Activated T-helper 9 cell treated with anti-CD3 and anti-CD28 coated beads, Interleukin-2, amount 50 U/mL, for 16 hours (primary cell): ENCODE data around the gene MTM1.
A peak's percentile ranks its signal among the peaks of the same experiment; 100 is the strongest.

ENCODE experiments used
- DNase-seq: peaks from one replicate; pipeline ENCODE4 v3.0.0-alpha.2; 2020; ENCODE audit warnings: low read depth

MTM1 gene

DNA sequence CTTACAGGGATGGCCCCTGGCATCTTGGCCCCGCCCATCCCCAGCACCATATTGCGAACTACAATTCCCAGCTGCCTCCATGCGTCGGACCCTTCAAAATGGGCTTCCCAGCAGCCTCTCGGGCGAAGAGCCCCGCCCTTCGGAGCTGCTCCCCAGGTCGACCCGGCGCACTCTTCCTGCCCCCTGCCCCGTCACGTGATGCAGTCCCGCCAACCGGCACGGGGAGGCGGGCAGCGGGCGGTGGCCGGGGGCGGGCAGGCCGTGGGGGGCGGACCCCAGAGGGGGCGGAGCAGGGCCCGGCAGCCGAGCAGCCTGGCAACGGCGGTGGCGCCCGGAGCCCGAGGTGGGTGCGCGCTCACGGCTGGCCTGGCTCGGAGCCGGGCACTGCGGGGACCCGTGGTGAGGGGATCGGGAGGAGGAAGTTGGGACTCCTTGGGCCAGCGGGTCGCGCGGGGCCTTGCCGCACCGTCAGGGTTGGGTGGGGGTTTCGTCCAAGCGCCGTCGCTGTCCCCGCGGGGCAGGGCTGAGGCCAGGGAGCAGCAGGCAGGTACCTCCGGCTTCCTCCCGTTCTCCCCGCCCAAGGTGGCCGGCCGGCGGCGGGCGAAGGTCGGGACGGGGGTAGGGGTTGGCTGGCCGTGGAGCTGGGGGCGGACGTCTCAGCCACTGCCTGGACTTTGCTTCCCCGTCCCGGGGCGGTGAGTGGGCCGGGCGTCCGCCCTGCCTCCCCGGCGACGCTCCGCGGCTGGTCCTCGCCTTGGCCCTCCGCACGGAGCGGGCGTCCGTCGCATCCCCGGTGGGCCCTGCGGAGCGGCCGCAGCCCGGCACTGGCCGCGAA lies at the start of gene MTM1:
TSS of gene MTM1 (plus strand) at position 302 of the 835 bp plus-strand sequence. CDS start 23,994 bp downstream, outside the sequence.
- peak; percentile 84 for DNase-seq

DNA sequence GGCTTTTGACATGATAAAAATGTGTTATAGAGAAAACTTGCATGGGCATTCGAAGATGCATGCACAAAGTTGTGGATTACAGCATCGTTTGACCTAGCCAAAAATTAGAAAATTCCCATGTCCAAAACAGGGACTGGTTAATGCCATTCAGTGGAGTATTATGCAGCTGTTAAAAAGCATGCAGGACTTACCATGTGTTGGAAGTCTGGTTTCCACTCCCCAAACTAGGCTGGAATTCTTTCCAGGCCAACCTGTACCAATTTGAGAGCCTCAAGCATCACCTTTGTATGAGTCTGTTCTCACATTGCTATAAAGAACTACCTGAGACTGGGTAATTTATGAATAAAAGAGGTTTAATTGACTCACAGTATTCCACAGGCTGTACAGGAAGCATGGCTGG lies 45.9 kb upstream of the MTM1 start:
- DNase-seq = no peak

DNA sequence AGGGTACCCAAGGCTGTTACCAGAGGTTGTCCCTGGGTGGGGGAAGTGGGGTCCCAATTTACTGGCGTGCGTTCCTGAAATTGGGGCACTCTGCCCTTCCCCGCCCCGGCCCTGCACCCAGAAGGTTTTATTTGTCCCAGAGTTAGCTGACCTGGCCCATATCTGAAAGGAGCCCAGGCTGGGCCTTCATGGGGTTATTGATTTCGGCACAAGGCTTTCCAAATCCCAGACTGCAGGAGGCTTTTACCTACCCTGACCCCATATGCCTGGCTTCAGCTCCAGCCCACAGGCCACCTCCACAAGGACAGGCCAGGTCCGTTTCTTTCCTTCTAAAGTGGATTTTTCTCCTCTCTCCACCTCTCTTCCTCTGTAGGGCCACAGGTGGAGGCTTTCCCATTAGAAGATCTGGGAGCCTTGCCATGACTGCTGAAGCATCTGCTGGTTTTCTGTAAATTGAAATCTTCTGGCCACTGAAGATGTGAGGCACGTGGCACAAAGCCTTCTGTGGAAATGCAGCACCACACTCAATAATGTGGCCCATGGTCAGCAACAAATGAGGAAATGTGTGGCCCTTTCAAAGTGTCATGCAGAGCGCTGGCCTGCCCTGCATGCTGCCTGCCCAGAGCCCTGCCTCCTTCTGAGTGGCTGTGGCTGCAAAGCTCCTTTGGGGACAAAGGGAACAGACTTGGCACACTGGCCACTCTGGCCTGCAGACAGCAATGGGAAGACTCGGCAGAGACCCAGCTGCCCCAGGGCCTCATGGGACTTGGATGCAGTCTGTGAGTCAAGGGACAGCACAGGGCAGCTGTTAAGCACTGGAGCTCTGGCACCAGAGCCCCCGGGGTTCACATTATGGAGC lies 43.1 kb upstream of the MTM1 start:
- DNase-seq = no peak

DNA sequence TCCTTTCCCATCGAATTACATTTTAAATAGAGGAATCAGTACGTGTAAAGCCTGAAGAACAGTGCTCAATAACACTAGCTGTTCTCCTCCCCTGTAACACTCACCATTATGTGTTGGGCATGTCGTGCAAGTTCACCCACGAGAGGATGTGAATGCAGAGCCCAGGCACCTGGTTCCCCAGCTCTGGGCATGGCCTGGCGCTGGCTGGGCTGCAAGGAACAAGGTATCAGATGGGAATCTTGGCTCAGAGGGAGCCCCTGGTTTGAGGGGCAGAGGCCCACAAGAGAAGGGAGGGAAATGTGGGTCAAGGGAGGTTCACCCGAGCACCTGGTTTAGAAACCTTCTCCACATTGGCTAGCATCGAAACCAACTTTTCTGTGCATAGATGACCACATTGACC lies 41.7 kb upstream of the MTM1 start:
- DNase-seq = no peak

DNA sequence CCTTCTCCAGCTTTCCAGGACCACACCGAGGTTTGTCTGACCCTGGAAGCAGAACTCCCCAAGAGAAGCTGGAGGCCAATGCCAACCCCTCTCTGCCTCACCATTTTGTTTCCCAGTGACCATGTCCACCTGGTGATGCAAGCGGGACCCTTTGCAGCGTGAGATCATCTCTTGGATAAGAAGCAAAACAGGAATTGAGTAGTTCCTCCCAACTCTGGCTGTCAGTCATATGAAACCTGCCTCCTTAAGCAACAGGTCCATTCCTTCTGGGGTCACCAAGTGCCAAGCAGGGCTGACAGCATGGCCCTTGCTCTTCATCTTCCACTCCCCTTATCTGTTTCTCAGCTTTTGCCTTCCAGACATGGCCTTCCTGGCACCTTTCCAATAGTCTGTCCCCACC lies 41.3 kb upstream of the MTM1 start:
- no peak for DNase-seq

DNA sequence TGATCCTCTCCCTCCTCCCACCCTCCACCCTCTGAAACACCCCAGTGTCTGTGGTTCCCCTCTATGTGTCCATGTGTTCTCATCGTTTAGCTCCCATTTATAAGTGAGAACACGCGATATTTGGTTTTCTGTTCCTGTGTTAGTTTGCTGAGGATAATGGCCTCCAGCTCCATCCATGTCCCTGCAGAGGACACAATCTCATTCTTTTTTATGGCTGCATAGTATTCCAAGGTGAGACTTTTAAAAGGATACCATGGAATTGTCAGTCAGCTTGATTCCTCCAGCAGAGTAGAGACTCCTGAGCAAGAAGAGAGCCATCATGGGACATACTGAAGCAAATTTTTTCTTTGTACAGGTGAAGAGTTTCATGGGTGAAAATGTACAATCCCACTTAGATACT lies 38.8 kb upstream of the MTM1 start:
- DNase-seq = no peak

DNA sequence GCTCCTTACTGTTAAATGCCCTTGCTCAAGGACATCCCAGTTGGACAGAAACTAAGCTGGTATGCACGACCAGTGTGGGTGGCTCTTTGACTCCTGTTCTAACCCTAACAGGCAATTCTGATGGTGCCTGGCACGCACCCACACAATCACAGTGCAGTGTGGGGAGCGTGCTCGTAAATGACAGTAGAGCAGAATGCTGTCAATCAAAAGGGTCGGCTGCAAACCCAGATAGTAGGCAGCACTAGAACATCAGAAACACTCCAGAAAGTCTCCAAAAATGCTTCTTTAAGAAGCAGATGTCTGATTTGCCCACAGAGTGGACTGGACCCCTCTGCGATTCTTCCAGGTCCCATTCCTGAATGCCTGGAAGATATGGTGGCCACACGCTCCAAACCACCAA lies 37.6 kb upstream of the MTM1 start:
- DNase-seq = no peak

DNA sequence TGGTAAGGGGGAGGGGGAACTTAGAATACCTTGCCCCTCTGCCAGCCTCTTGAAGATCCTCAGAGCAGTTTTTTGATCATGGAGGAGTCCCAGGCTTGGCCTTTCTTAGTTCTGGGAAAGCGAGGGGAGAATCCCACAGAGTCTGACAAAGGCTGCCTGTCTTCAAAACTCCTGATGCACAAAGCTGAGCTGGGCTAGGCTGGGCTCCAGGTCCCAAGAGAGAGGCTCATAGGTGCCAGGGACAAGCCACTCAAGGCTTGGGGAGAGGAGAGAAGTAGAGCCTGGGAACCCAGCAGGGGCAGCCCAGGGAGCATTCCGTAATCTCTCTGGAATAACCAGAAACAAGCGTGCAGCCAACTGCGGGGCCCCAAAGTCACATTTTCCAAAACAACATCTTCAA lies 37.0 kb upstream of the MTM1 start:
- DNase-seq = no peak

DNA sequence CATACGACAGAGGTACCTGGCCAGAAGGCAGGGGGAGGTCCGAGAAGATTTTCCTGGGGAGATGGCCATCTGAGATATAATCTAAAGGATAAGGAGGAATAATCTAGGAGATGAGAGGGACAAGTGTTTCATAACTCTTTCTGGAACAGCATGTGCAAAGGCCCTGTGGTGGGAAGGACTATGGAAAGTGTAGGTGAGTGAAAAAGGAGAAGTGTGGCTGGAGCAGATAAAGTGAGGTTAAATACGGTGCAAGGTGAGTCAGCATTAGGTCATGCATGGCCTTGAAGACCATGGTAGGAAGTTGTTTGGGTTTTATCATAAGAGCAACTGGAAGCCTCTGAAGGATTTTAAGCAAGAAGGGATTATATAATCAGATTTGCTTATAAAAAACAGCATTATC lies 34.6 kb upstream of the MTM1 start:
- no peak for DNase-seq

DNA sequence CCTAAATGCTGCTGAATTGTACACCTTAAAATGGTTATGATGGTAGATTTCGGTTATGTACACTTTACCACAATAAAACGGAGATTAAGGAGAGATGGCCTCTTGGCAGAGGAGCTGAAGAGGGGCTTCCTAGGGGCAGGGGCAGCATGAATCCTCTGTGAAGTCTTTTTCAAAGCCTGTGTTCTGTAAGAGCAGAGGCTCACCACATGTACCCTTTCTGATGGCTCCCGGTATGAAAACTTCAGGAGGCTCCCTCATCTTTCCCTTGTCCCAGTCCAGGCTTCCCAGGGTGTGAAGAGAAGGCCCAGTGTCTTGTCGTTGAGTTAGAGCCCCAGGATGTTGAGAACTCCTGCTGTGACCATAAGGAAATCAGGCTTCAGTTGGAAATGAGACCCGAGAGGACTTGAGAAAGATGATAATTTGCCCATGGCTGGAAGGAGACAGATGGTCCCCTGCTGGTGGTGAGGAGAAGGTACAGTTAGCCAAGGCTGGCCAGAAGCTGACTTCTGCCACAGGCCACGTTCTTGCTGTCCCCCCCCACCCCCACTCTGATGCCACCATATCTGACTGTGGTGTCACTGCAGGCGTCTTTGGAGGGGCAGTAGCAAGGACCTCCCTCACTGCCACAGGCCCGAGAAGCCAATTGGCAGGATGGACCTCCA lies 31.8 kb upstream of the MTM1 start:
- DNase-seq = no peak

DNA sequence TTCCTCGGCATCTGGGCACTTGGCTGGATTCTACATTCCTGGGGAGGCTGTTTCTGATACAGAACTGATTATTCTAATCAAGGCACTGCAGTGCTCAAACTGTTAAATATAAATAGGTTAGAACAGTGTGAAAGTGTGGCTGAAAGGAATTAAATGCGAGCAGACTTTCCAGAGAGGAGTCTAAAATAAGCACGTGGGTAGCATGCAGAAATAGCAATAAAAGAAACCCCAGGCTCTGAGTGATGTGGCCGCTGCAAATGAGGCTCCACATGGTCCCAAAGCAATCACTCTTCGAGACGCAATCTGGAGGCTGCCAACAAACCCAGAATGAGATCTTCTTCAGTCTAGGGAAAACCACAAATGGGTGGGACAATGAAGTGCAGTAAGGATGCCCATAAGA lies 30.6 kb upstream of the MTM1 start:
- no peak for DNase-seq

DNA sequence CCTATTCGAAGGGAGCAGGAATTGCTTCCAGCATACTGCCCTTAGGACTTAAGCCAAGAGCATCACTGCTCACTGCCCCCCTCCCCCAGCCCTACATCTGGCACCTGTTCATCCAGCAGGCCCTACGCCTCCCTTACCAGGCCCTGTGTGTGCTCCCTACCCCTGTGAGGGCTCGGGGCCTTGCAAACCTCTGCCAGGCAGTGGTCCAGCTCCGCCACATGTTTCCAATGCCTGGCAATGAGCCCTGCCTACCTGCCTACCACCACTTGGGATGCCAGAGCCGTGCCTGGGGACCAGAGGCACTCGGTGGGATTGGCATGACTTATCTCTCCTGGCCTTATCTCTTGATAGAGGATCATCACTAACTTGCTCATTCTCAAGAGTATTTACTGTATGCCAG lies 27.5 kb upstream of the MTM1 start:
- no peak for DNase-seq

DNA sequence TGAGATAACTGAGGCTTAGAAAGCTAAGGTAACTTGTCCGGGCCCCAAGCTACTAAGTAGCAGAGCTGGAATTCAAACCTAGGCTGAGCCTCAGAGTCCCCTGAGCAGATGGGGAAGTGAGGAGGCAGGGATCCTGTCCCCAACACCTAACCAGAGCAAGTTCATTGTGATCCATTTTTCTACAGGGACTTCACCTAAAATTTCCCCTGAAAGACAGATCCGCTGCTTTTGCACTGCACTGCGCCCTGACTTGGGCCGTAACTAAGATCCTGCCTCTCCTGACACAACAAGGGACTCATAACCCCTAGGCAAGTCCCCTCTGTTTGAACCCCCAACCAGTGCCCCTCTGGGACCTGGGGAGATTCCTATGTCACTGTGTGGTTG lies 25.6 kb upstream of the MTM1 start:
- no peak for DNase-seq

DNA sequence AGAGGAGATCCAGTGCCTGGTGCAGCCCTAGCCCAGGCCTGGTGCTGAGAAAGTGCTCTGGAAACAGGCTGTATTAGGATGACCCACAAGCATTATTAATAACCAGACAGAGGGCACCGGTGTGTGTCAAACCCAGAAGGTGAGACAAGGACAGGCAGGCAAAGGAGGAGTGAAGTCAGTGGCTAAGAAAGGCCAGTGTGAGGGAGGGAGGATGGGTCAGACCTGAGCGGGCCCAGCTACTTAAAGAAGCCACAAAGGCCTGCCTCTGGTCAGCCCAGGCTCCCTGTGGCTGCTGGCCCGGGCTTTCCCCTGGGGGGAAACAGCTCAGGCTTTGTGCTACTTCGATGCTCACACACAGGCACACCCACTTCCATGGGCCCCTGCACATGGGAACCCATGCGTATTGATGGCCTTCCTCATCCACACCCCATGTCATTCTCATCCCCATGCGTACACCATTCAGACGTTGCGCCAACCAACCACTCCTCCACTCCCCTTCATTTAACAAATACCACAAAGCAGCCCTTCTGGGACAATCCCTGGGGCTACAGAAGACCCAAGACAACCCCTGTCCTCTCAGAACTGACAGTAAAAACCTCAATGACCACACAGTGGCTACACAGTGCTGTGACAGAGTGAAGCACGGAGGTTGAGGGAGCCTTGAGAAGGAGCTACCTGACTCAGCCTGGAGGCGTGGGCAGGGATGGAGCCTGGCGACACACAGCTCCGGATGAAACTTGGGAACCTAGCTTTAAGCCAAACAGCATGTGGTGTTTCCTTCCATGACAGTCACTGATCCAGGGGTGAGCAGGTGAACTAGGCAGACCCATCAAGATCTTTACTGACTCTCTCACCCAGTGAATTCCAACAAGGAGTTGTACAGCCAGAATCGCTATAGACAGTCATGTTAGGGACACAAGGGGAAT lies 24.9 kb upstream of the MTM1 start:
- no peak for DNase-seq

DNA sequence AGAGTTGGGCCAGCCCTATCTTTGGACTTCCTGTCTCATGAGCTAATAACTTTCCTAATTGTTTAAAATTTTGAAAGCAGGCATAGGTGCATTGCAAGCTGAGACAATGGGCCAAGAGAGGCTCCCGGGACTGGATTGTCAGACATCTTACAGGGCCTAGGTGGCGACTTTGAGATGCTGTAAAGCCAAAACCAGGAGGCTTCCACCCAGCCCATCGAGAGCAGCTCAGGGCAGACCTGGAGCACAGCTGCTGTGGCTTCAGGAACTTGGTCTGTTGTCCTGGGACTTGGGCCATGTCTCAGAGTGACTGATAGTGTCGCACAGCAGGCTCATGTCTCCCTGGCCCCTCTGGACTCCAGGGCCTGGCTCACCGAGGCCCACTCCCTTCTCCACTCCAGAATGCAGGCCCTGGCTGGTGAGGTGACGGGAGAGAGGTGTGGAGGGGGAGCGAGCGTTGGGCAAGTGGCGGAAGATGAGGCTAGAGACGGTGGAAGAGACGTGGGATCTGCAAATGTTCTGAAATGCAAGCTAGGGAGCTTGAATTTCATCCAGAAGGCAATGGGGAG lies 24.1 kb upstream of the MTM1 start:
- no peak for DNase-seq

DNA sequence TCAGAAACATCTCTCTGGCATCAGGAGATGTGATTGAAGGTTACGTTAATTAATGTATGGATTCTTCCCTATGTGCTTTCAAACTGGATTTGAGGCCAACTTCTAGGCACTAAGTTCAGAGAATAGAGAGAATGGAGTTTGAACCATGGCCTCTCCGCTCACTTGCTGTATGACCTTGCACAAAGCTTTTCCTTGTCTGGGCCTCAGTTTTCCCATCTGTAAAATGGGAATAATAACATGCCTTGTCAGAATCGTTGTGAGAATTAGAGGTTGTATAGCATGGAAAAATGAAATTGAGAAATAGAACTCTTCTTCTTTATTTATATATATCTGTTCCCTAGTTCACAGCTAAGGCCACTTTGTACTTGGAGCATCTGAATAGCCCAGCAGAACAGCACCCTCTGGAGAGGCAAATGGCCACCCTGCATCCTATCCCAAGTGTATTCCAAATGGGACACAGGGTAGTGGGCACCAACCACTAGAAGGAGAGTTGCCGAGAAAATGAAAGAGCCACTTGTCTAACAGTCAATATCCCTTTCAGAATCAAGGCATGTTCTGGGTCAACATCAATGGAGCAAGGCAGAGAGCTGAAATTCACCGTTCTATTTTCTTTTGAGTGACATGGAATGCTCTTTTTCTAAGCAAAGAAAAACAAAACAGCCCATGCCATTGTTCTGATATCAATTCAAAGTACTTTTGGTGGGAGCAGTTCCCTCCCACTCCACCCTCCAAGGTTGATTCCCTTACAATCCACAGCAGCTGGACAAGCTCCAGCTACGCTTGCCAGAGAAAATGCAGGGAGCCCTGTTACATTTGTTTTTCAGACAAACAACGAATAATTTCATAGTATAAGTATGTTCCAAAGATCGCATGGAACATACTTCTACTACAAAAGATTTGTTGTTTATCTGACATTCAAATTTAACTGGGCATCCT lies 23.3 kb upstream of the MTM1 start:
- DNase-seq = no peak

DNA sequence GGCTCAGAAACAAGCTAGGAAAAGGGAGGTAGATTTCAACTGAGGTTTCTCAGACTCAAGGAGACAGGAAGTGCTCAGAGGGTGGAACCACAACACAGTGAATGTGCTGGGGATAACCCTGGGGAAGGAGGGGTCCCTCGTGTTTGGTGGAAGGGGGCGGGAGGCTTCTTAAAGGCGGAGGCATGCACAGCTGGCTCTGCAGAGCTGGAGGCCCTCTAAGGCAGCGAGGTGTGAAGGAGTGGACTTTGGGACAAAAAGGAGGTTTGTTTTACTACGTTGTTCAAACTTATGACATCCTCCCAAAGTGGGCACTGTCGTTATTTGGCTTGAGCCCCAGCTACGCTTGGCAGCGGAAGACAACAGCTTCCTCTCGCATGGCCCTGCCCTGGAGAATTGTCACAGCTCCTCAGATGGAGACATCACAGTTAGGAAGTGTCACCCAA lies 21.7 kb upstream of the MTM1 start:
- DNase-seq = no peak

DNA sequence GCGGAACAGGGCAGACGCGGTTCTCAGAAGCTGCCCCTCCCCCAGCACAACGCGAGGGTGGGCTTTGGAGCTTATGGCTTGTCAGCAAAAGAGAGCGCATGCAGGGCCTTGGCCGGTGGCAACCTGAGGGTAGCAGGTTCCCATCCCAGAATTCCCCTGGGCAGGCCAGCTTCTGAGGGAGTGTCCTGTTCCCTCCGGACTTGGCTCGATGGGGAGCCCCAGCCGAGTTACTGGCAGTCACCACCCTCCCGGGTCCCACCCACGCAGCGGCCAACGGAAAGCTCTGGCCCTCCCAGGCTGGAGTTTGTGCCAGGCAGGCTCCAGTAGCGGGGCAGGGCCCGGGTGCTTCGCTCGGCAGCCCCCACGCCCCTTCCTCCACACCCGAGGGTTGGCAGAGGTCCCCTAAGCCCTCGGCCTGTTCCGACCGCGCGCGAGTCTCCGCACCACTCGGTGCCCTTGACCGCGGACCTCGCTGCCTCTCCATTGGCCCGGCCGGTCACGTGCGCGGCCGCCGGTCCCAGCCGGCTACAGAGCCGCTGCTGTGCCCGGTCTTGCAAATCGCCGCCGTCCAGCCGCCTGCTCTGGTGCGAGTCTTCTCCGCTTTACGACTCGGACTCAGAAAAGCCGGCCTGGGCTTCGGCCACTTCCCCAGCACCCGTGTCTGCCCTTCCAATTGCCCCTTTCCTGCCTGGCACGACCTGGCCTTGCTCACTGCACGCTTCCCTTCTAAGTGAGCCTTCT lies 20.9 kb upstream of the MTM1 start:
- no peak for DNase-seq

DNA sequence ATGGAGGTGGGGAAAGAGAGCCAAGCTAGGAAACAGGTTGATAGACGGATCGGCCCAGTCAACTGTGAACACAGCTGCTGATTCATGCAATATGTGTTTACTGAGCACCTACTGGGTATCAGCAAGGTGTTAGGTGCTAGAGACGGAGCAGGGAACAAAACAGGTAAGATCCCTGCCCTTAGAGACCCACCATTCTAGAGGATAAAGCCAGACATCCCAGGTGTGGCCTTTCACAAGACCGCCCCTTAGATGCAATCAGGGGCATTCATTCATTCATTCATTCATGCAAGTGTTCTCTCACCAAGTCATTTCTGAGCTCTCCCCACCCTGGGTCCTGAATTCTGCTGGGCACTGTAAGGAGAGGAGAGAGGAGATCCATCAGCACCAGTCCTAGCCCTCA lies 20.2 kb upstream of the MTM1 start:
- DNase-seq = no peak
